Glutamatergic neuron (in vitro differentiated cells): ENCODE data around the gene RAB11FIP3. TPM values are rescaled to one million over a fixed set of nuclear protein-coding genes. Genes with fewer than 3 reads are reported as not detected.

Experiments used
- DNase-seq: peaks from one replicate; pipeline ENCODE4 v3.0.0; 2022
- H3K27ac Mint-ChIP-seq: one replicate; pipeline ENCODE4 v1.8.0; 2020; ENCODE audit warnings: mild to moderate bottlenecking, mixed read lengths, inconsistent platforms; ENCODE audit not compliant: unreplicated experiment
- H3K27me3 Mint-ChIP-seq: one replicate; pipeline ENCODE4 v1.8.0; 2020; ENCODE audit warnings: mild to moderate bottlenecking, moderate library complexity, mixed read lengths, inconsistent platforms; ENCODE audit not compliant: unreplicated experiment
- H3K36me3 Mint-ChIP-seq: one replicate; pipeline ENCODE4 v1.8.0; 2020; ENCODE audit warnings: mild to moderate bottlenecking, mixed read lengths, inconsistent platforms; ENCODE audit not compliant: unreplicated experiment
- H3K4me1 Mint-ChIP-seq: one replicate; pipeline ENCODE4 v1.8.0; 2020; ENCODE audit warnings: mild to moderate bottlenecking, low read depth, mixed read lengths, inconsistent platforms; ENCODE audit not compliant: unreplicated experiment
- H3K4me3 Mint-ChIP-seq: one replicate; pipeline ENCODE4 v1.8.0; 2020; ENCODE audit warnings: mild to moderate bottlenecking, mixed read lengths, inconsistent platforms; ENCODE audit not compliant: unreplicated experiment
- H3K9me3 Mint-ChIP-seq: one replicate; pipeline ENCODE4 v1.8.0; 2020; ENCODE audit warnings: mild to moderate bottlenecking, moderate library complexity, mixed read lengths, inconsistent platforms; ENCODE audit not compliant: unreplicated experiment
- CTCF ChIP-seq: fragments of 200-600 bp; sonication (generic); IDR thresholded peaks from one replicate; pipeline ENCODE4 v1.5.0; 2021; ENCODE audit not compliant: partially characterized antibody, unreplicated experiment
- total RNA-seq: library from RNA; stranded (reverse); fragmentation: NEBNext Ultra II Directional; extraction: Animal tissue kit (Norgen Biotek cat#: 25700); gene quantifications from one replicate; pipeline ENCODE4 v1.2.1, GENCODE V29; 2021; ENCODE audit not compliant: unreplicated experiment

The RAB11FIP3 gene
- total RNA-seq, 1 donor from 2014 or later = 103 TPM

- H3K27me3 Mint-ChIP-seq = peaks cover 3% of the 10 kb centered on the region
- H3K4me3 Mint-ChIP-seq = no peak overlapping the region
- H3K9me3 Mint-ChIP-seq = peaks cover 6% of the 10 kb centered on the region
- no peak for TF ChIP-seq CTCF
- peaks cover 4% of the 10 kb centered on the region for H3K36me3 Mint-ChIP-seq
- DNase-seq = no peak
- no peak overlapping the region for H3K27ac Mint-ChIP-seq
- peaks cover 21% of the 10 kb centered on the region for H3K4me1 Mint-ChIP-seq
Measured at GRCh38 chr16:513950-514349, 88.5 kb downstream of the RAB11FIP3 start.

- Mint-ChIP-seq H3K36me3 (no peaks in the 10 kb centered on the region), H3K4me3 (no peak overlapping the region), H3K9me3 (peaks cover 2% of the 10 kb centered on the region), H3K27ac (no peak overlapping the region), H3K4me1 (peaks cover 17% of the 10 kb centered on the region), H3K27me3 (peaks cover 3% of the 10 kb centered on the region)
- TF ChIP-seq CTCF = no peak
- DNase-seq = no peak
Measured at GRCh38 chr16:515175-515938, 89.9 kb downstream of the RAB11FIP3 start.

- no peak for TF ChIP-seq CTCF
- Mint-ChIP-seq H3K4me3 (no peak overlapping the region), H3K36me3 (no peaks in the 10 kb centered on the region), H3K9me3 (no peaks in the 10 kb centered on the region), H3K27me3 (peaks cover 3% of the 10 kb centered on the region), H3K4me1 (peaks cover 17% of the 10 kb centered on the region), H3K27ac (no peak overlapping the region)
- DNase-seq = no peak
Measured at GRCh38 chr16:515939-516226, 90.4 kb downstream of the RAB11FIP3 start.

- DNase-seq = no peak
- no peaks in the 10 kb centered on the region for H3K36me3 Mint-ChIP-seq
- H3K27ac Mint-ChIP-seq = no peak overlapping the region
- peaks cover 17% of the 10 kb centered on the region for H3K4me1 Mint-ChIP-seq
- H3K4me3 Mint-ChIP-seq = no peak overlapping the region
- no peak for TF ChIP-seq CTCF
- peaks cover 3% of the 10 kb centered on the region for H3K27me3 Mint-ChIP-seq
- no peaks in the 10 kb centered on the region for H3K9me3 Mint-ChIP-seq
Measured at GRCh38 chr16:516301-516700, 90.9 kb downstream of the RAB11FIP3 start.

- DNase-seq = no peak
- H3K27me3 Mint-ChIP-seq = peaks cover 10% of the 10 kb centered on the region
- H3K4me1 Mint-ChIP-seq = peaks cover 10% of the 10 kb centered on the region
- no peak overlapping the region for H3K4me3 Mint-ChIP-seq
- H3K27ac Mint-ChIP-seq = peak overlapping the region; percentile 52
- TF ChIP-seq CTCF = no peak
- no peaks in the 10 kb centered on the region for H3K36me3 Mint-ChIP-seq
- H3K9me3 Mint-ChIP-seq = peaks cover 9% of the 10 kb centered on the region
Measured at GRCh38 chr16:518858-519257, 93.4 kb downstream of the RAB11FIP3 start.
